IPS-18c (cell line): ENCODE results near the gene DARS2.
"Not testable (repeated sequence)": the region's sequence is repeated elsewhere in the genome, so short reads cannot be mapped to it uniquely, and the experiment has no call there.

Experiments used
- H3K4me3 ChIP-seq: 2 replicates; pipeline ENCODE4 v1.7.0; 2013; ENCODE audit warnings: low read depth, mild to moderate bottlenecking, low read length, moderate library complexity; ENCODE audit not compliant: insufficient read depth
- H3K9me3 ChIP-seq: one replicate; pipeline ENCODE4 v1.6.1; 2013; ENCODE audit warnings: mild to moderate bottlenecking, low read length, moderate library complexity; ENCODE audit not compliant: control insufficient read depth, insufficient read depth

DARS2 gene

GRCh38 chr1:173870252-173871075 lies 46.0 kb downstream of the DARS2 start:
- Histone ChIP-seq H3K9me3 (no peaks in the 10 kb centered on the region), H3K4me3 (no peak overlapping the region)

- no peaks in the 10 kb centered on the region for H3K9me3 ChIP-seq
- H3K4me3 ChIP-seq = no peak overlapping the region
Observed at GRCh38 chr1:173871091-173871490, 46.6 kb downstream of the DARS2 start.

GRCh38 chr1:173871500-173871899 lies 47.0 kb downstream of the DARS2 start:
- no peak overlapping the region for H3K4me3 ChIP-seq
- no peaks in the 10 kb centered on the region for H3K9me3 ChIP-seq

GRCh38 chr1:173876732-173877131 lies 52.3 kb downstream of the DARS2 start:
- Histone ChIP-seq H3K4me3 (no peak overlapping the region), H3K9me3 (no peaks in the 10 kb centered on the region)

- Histone ChIP-seq H3K9me3 (no peaks in the 10 kb centered on the region), H3K4me3 (no peak overlapping the region)
Observed at GRCh38 chr1:173878251-173878650, 53.8 kb downstream of the DARS2 start.

- not testable (repeated sequence) for H3K9me3 ChIP-seq, H3K4me3 ChIP-seq
Observed at GRCh38 chr1:173881117-173881516, 56.6 kb downstream of the DARS2 start.

DNA sequence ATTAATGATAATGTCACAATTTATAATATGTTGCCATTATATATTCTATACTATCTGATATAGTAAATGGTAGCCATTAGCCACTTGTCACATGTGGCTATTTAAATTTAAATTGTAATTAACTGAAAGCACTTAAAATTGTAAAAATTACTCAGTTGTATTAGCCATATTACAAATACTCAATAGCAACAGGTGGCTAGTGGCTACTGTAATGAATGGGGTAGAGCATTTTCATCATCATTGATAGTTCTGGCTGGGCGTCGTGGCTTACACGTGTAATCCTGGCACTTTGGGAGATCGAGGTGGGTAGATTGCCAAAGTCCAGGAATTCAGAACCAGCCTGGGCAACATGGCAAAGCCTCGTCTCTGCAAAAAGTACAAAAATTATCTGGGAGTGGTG lies 60.2 kb downstream of the DARS2 start:
- Histone ChIP-seq H3K9me3 (no peaks in the 10 kb centered on the region), H3K4me3 (no peak overlapping the region)

- no peaks in the 10 kb centered on the region for H3K9me3 ChIP-seq
- H3K4me3 ChIP-seq = no peak overlapping the region
Observed at GRCh38 chr1:173886746-173887611, 62.5 kb downstream of the DARS2 start.

- Histone ChIP-seq H3K9me3 (no peaks in the 10 kb centered on the region), H3K4me3 (no peak overlapping the region)
Observed at GRCh38 chr1:173887627-173888026, 63.2 kb downstream of the DARS2 start.

- H3K9me3 ChIP-seq = no peaks in the 10 kb centered on the region
Observed at GRCh38 chr1:173888749-173889148, 64.3 kb downstream of the DARS2 start.

GRCh38 chr1:173889885-173890284 lies 65.4 kb downstream of the DARS2 start:
- no peaks in the 10 kb centered on the region for H3K9me3 ChIP-seq
- no peak overlapping the region for H3K4me3 ChIP-seq

More at GRCh38 chr1:173888749-173889148, 64.3 kb downstream of the DARS2 start:
- no peak overlapping the region for H3K4me3 ChIP-seq

DNA sequence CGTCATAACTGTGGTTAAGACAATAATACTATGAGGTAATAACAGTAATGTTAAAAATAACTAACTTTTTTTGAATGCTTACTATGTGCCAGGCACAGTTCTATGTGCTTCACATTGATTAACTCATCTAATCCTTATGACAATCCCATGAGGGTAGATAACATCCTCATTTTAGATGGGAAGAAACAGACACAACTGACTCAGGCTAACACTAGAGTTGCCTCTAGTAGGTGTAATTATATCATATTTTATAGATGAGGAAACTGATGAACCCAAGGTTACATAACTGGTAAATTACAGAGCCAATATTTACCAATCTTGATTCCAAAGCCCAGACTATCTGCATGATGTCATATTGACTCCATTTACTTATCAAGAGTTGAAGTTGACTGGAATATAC lies 69.1 kb downstream of the DARS2 start:
- Histone ChIP-seq H3K4me3 (no peak overlapping the region), H3K9me3 (no peaks in the 10 kb centered on the region)

GRCh38 chr1:173894189-173894588 lies 69.7 kb downstream of the DARS2 start:
- no peak overlapping the region for H3K4me3 ChIP-seq
- no peaks in the 10 kb centered on the region for H3K9me3 ChIP-seq

GRCh38 chr1:173900427-173900826 lies 76.0 kb downstream of the DARS2 start:
- H3K9me3 ChIP-seq = no peaks in the 10 kb centered on the region
- H3K4me3 ChIP-seq = no peak overlapping the region

DNA sequence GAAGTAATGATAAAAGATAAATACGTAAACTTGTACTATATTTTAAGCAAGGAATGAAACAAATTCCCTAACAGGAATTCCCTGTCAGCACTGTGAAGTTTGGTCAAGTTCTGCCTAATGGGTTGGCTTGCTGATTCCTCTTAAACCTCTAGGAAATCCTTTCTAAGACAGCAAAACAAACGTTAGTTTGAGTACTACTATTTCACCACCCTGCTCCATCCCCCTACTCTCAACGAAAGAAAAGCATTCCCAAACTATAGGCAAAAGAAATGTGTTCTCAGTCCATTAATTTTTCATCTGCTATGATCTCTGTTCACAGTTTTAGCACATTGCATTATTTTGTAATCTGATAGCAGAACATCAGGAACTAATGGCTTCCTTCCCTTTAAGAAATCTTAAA lies 76.5 kb downstream of the DARS2 start:
- no peak overlapping the region for H3K4me3 ChIP-seq
- no peaks in the 10 kb centered on the region for H3K9me3 ChIP-seq

DNA sequence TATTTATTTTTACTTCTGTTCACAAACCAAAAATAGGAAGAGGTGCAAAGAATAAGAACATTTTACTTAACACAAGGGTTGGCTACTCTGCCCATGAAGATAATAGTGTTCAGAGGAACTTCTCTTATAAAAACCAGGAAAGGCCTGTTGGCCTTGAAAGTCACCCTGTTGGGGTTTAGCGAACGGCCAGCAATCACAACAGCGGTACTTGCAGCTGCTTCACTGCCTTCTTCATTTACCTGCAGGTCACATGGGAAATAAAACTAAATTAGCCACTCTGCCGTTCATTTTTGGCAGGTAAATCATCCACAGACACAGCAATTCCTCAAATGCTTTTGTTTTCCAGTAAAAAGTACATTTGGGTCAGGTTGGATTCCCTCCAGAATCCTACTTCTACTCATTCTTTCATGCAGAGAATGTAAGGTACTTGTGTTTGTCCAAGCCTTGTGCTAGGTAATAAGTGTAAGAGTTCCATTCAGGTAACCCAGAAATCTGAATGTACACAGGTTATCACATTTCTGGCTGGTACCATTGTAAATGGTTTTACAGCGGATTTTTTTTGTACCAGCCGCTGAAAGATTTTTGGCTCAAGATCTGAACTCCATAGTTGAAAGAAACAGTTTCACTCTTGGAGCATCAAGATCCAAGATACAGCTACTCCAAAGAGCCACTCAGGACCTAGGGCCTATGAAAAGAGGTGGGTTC lies 79.5 kb downstream of the DARS2 start:
- H3K9me3 ChIP-seq = no peaks in the 10 kb centered on the region
- no peak overlapping the region for H3K4me3 ChIP-seq
